SKM-1 treated with dmso at 0.1 percent for 144 hours (cell line): Measurements from ENCODE around the gene GRIA4.

Experiments
- DNase-seq: peaks from one replicate; lab custom pipeline; 2025; ENCODE audit not compliant: unreplicated experiment; lab: John Stamatoyannopoulos, UW

The GRIA4 gene

DNA sequence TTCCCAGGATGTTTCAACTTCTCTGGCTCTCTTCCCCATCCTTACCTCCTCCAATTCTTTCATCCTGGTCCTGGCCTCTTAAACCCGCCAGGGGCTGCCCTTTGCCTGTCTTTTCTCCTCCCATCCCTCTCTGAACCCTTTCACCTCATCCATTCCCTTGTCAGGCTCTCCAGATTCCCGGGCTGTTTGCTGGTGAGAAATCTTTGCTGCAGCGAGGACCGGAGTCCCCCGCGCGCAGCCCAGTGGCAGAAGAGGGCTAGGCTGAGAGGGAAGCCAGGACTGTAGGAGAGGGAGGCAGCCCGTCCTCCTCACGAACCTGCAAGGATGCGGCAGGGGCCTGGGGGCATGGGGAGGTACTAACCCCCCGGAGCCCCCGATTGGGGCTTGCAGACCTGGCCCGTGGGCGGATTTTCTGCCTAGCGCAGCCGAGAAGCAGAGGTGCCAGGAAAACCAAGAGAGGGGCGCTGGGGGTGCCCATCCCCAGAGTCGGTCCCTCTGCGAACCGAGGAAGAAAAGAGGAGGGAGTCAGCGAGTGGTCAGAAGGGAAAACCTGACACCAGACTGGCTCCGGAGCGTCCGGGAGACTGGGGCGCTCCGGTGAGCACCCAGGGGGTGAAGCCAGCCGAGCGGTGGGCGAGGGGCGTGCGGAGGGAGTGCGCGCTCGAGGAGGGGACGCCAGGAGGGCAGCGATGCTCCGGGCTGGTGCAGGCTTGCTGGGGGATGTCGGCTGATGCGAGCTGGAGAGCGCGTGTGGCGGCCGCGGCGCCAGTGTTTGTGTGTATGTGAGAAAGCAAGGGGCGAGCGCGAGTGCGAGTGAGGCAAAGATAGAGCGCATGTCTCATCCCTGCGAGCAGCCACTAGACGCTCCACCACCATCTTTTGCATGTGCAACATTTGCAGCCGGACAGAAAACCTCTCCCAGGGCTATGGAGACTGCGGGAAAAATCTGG is at the start of gene GRIA4:
GRIA4 (plus strand) TSS at position 242 of the 950 bp plus-strand sequence. CDS start 925 bp downstream, outside the sequence.
- DNase-seq: no peak

DNA sequence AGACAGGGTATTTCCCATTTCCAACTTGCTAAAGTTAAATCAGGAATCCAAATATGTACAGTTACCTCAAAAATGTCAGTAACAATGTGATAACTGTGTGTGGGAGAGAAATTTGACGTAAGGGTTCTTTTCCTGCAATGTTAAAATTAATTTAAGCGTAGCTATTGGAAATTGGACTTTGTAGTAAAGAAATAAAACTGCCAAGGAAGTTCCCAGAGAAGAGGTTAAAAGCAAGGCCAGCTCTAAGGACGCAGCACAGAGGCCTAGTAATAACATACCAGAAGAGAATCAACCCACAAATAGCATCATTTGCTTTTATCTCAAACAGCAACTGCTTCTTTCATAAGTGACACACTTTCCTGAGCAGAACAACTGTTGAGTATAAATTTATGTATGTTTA is 36.8 kb upstream of the GRIA4 start:
- DNase-seq: no peak

DNA sequence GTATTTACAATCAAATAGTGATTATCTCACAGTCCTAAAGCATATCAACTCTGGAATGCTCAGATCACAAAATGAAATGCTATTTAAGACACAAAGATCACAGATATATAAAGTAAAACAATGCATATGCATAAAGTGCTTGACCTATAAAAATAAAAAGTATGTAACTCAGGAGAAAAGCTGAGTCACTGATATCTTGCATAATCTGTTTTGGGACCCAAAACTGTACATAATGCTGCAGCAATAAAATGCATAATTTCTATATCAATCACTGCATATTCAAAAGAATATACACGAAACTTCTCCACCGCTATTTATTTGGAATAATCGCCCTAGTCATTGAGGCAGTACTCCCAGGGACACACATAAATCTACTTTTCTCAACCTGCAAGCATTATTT is 34.9 kb upstream of the GRIA4 start:
- no peak for DNase-seq

DNA sequence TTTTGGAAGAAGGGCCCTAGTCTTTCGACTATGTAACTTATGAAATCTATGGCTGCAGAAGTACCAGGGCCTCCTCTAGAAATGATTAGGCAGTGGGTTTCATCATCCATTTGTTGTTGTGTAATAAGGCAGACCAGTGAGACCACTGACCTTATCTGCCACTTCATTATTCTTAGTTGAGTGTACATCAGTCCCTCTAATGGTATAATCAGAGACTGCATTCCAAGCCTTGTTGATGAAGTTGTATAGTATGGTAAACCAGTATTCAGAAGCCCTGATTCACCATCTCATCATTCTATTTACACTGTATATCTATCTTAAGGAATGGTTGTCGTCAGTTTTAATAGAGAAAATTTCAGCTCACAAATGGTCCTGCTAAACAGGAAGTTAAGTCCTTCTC is 32.2 kb upstream of the GRIA4 start:
- DNase-seq: peak; percentile 13

DNA sequence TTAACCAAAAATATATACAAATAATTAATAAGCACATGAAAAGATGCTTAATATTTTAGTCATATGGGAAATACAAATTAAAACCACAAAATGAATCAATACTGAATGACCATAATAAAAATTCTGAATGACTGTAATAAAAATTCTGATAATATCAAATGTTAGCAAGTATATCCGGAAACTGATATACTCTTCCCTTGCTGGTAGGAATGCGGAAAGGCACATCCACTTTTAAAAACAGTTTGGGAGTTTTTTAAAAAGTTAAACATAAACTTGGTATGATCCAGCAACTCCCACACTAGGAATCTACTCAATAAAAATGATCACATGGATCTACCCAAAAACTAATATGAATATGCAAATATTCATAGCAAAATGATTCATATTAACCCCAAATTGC is 30.8 kb upstream of the GRIA4 start:
- no peak for DNase-seq

DNA sequence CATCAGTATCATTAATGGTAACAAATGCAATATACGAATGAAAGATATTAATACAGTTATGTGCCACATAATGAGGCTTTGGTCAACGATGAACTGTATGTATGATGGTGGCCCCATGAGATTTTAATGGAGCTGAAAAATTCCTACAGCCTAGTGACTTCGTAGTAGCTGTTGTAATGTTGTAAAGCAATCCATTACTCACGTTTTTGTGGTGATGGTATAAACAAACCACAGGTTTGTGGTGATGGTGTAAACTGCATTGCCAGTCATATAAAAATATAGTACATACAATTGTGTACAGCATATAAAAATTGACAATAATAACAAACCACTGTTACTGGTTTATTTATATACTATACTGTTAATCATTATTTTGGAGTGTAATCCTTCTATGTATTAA is 27.4 kb upstream of the GRIA4 start:
- no peak for DNase-seq

DNA sequence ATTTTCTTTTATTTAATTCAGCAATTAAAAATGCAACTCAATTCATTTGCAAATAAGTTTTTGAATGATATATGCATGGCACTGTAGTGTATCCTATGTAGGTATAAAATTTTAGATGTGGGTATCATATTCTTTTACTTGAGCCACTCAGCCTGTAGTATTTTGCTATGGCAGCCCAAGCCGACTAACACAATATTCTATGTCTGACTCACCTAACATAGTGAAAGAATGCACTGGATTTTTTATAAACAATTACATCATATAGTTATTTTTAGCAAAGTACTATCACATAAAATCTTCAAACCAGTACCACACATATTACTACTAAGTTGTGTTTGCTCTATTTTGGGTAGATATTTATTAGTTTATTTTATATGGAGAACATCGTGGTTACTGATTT is 21.9 kb upstream of the GRIA4 start:
- DNase-seq: no peak

DNA sequence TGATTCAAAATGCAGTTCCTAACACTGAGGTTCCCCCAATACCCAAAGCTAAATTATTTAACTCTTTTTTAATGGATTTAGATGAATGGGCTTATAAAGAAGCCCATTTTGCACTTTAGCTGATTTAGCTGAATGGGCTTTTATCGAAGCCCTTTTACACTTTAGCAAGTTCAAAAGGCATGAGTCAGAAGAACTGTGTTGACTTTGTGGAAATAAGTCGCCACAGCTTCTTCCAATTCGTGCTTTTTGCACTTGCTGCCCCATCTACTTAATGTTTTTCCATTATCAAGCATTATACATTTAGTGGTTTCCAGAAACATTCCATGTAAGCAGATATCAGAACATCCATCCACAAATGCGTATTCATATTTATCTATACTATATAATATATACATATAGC is 20.5 kb upstream of the GRIA4 start:
- DNase-seq: no peak

DNA sequence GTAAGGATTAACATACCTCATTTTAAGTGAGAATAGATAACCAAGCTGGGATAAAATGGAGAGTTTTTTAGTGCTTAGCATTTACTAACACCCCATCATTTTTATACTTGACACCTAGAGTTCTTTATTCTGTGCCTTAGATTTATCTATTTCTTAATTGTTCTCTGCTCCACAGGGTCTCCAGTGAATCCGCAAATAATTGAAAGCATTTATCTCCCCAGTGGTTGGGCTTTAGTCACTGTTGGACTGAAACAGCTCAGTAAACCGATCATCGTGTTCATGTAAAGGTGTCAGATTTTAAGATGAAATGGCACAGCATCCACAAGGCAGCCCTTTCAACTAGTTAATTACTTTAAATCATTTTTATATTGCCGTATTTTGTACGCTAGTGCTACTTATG is 17.8 kb upstream of the GRIA4 start:
- DNase-seq: no peak

DNA sequence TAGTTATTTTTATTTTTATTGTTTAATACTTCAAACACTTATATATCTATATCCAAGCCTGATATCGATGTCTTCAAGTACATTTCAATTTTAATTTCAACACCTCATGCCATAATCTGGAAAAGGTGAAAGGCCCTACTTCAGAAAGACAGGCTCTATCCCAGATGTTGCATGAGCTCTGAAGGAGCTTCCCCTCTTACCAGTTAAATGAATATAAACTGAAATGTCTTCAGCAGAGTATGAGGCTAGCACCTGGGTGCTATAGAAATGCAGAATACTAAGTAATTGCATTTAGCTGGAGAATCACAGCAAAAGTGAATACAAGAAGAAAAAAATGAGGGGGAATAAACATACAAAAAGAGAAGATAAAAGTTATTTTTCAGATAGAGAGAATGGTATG is 11.5 kb upstream of the GRIA4 start:
- DNase-seq: no peak

DNA sequence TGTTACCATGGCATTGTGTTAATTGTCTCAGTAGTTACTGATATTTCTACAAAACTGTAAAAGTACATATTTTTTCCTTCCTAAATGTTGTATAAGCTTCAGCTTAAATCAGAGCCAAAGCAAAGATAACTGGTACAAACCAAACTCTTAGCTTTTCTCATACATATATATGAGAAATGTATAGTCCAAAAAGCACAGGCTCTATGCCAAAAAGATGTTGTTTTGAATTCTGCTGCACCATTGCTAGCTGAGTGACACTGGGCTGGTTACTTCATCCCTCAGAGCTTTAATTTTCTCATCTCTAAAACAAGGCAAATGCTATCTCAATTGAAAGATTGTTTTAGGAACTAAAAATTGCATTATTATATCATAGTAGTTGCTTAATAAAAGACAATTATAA is 6.7 kb upstream of the GRIA4 start:
- no peak for DNase-seq

DNA sequence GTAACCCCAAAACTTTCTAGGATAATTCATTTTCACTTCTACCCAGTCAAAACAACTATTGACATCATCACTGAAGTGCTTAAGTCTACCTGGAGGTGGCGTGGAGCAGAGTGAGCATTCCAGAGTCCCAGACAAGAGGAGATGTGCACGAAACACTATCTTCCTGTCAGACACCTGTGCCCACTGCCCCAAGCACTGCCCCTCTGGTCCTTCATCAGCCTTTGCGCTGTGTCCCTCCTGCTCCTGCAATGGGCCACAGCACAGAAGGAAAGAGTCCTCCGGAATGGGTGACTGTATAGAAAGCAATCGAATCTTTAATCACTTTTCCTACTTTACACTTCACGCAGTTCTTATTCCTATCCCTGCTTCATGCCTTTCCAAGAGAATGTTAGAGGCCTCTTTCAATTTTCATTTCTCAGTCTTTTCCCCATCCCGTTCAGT is 512 bp upstream of the GRIA4 start:
- no peak for DNase-seq

DNA sequence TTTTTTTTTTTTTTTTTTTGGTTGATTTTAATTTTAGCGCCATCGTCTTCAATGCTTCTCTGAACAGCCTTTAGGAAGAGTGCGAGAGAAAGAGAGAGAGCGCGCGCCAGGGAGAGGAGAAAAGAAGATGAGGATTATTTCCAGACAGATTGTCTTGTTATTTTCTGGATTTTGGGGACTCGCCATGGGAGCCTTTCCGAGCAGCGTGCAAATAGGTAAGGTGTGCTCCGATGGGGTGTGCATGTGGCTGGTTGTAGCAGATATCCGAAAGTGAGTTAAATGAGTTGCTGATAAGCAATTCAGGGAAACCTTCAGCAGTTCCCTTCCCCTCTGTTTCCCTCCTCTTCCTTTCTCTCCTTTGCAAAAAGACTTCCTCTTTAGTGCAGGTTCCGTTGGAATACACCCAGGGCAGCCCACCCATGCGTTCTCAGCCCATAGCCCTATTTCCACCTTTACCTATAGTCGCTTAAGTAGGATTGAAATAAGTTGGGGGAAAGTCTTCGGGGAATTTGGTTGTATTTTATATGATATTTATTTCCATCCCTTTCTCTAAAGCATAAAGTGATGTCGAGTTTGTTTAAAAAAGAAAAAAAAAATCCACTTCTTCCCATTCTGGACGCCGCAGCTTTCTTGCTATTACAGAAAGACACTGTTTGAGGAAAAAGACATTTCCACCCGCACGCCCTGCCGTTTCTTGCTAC is 1.1 kb downstream of the GRIA4 start:
- no peak for DNase-seq

DNA sequence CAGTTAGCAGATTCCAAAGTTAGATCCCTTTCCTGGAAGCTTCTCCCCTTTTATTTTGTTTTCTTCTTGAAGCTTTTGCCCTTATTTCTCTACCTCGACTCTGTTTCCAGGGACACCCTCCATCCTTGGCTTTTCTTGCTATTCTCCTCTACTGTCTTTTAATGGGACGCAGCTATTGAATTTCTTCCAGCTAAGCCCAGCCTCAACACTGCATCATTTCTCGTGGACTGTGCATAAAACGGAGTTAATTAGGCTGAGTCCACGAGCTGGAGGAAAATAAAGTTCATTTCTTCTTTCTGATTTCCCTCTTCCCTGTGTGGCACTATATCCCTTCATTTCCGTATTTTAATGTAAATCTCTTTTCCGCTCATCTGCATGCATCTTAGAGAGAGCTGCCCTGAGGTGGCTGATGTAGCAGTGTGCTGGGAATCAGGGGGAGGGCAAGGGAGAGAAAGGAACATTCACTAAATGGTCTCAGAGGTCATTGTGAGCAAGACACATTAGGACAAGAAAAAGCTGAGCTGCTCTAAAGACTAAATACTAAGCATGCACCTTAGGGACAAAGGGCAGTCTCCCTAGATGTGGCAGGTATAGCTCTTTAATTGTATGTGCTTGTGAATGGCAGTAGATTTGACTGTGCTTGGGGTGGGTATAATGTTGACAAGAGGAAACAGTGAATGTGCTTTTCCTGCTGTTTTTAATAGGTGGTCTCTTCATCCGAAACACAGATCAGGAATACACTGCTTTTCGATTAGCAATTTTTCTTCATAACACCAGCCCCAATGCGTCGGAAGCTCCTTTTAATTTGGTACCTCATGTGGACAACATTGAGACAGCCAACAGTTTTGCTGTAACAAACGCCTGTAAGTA is 1.9 kb downstream of the GRIA4 start:
- DNase-seq: no peak

DNA sequence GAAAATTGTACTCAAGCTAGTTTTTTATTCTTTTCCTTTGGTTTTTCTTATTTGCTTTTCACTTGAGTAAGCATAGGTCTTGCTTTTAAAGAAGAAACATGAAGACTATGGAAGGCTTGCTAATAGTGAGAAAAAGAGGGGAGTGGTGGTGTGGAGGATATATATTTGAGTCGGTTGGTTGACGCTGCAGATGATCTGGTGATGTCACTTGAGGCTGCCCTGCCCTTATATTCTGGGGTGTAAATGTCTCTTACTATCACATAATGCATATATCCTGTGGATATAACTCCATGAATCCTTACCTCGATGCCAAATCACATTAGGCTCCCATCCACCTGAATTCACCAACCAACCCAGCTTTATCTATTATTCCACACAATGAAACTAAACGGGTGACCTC is 2.9 kb downstream of the GRIA4 start:
- no peak for DNase-seq

DNA sequence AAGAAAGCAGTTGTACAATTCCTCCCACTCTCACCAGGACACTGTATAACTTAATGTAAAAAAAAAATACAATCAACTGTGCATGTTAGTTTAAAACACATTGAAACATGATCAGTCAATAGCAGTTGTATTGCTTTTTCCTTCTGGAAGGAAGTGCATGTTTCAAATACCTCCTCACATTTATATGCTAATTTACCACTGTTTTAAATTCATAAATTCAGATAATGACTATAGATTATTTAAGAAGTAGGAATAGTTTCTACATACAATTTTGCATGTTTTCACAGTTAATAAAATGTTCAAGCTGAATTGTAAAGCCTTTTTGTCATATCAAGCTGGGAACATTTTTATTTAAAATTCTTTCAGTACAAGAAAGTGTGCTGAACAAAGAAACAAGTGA is 3.3 kb downstream of the GRIA4 start:
- no peak for DNase-seq

DNA sequence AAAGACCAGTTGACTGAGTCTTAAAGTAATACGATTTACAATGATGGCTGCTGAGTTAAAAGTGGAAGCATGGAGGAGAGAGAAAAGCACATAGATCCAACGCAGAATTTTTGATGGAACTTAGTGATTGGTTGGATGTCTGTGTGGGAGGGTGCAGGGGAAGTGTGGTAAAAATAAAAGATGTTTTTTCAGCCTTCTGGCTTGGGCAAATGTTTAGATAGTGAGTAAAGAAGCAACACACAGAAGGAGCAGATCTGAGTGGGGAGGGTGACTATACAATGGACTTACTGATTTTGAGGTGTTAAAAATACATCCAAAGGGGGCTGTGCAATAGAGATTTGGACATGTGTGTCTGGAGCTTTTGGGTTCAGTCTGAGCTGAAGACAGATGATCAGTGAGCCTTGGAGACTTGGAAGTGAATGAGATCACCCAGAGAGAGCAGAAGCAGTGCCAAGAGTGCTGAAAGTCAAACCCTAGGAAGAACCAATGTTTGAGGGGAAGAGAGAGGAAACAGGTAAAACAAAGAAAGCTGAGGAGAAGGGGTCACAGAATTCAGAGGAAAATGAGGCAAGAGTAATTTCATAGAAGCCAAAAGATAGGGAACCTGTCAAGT is 8.6 kb downstream of the GRIA4 start:
- no peak for DNase-seq

DNA sequence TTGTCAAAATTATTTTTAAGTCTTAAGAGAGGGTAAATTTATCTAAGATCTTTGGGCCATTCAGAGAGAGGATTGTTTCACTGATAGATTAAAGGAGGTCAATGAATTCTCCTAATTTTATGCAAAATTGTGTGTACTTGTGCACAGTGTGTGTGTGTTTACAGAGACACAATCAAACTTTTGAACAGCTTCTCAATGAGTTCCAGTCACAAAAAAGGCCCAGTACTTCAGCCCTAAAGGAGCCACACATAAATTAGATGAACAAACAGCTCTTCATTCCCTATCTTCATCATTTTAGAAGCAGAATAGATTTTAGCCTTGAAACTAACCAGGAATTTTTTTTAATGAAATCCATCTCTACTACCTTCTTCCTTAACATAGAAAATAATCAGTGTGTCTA is 9.7 kb downstream of the GRIA4 start:
- DNase-seq: no peak

DNA sequence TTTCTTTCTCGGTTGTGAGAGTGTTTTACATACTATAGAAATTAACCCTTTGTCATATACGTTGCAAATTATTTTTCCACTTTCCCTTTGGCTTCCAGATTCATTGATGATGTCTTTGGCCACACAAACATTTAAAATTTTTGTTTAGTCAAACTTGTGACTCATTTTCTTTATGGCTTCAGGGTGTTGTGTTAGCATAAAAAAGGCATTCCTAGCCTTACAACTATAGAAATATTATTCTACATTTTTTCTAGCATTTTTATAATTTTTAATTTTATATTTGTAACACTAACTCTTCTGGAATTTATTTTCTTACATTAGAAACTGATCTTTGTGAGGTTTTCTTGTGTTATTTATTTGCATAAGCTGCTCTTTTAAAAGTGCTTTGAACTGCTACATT is 12.1 kb downstream of the GRIA4 start:
- DNase-seq: no peak

DNA sequence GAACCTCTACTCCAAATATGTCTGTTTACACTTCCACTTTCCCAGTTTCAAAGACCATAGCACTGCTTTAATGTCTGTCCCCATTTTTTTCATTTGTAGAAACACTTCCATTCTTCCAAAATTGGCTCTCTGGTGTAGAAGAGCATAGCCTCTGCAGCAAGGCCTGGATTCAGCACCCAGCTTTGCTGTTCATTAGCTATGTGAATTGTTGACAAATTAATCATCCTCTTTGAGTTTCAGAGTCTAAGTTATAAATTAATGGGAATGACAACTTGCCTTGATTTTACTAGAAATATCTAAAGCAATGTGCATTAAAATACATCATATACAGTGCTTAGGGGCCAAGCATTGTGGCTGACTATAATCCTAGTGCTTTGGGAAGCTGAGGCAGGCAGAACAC is 22.4 kb downstream of the GRIA4 start:
- no peak for DNase-seq

DNA sequence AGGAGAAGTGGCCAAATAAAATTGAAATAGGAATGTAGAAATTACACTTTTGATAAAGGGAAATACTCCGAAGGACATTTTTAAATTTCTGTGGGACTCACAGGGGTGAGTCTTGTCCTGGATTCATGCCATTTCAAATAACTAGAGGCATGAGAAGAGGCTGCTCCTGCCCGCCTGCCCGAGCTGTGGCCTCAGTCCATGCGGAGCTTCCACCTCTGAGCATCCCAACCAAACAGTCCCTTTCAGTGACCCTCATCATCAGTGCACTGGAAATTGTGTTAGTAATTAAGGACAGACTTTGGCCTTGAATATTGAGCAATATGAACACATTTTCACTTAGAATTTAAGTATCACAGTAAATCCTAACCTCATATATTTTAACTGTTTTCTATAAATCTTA is 25.6 kb downstream of the GRIA4 start:
- no peak for DNase-seq
